Left colon (tissue), 2 donors: ENCODE data around the gene RPL31. TPM values are rescaled to one million over a fixed set of nuclear protein-coding genes. Genes with fewer than 3 reads are reported as not detected.
A peak's percentile ranks its signal among the peaks of the same experiment; 100 is the strongest.

Source experiments
- ATAC-seq: fragments of 200-7000 bp; cut with Tn5 transposase; one replicate; pipeline ENCODE4 v1.9.1; 2020; ENCODE audit warnings: mild to moderate bottlenecking, moderate library complexity
- DNase-seq, 2 donors: peaks; one replicate each; pipeline ENCODE4 v3.0.0-alpha.2; 2020
- intact Hi-C, 2 donors: fragments of 100-400 bp; cut with DNase I in 1 of 2; cut with micrococcal nuclease in 1 of 2; formaldehyde crosslinking; loops; one replicate each; pipeline versions ENCODE4 v1.11.2 to v1.14.0; 2022; cut with DNase I, micrococcal nuclease
- total RNA-seq, 2 donors: library from RNA; stranded (reverse); fragmentation: NEBNext Ultra II Directional; extraction: Animal tissue kit (Norgen Biotek cat#: 25700); gene quantifications; one replicate each; pipeline ENCODE4 v1.2.1, GENCODE V29; 2021
- donor health status: DM: no; HTN: no; CAD: no.
- donor health status: DM: yes; HTN: yes; CAD: no.

Gene RPL31
- total RNA-seq, 2 donors from 2014 or later, result 1,084 to 1,104 TPM

GRCh38 chr2:100971221-100971620, 30.9 kb upstream of the RPL31 start:
- DNase-seq (no peak), ATAC-seq (no peak)
- intact Hi-C loops, result no loop called here

- ATAC-seq (no peak), DNase-seq (no peak)
- intact Hi-C loops, result no loop called here
These were observed 29.6 kb upstream of the RPL31 start for GRCh38 chr2:100972452-100972851.

- DNase-seq (no peak), ATAC-seq (no peak)
- intact Hi-C loops, result no loop called here
These were observed 27.2 kb upstream of the RPL31 start for GRCh38 chr2:100974712-100975520.

- DNase-seq, result no peak
- intact Hi-C loops, result no loop called here
- ATAC-seq, result no peak
These were observed 26.6 kb upstream of the RPL31 start for GRCh38 chr2:100975521-100975785.

GRCh38 chr2:100976061-100976460, 26.0 kb upstream of the RPL31 start:
- DNase-seq (no peak), ATAC-seq (no peak)
- intact Hi-C loops, result no loop called here

- no peak for ATAC-seq
- intact Hi-C loops, result no loop called here
- no peak for DNase-seq
These were observed 25.3 kb upstream of the RPL31 start for GRCh38 chr2:100976645-100977391.

- intact Hi-C loops, result no loop called here
- no peak for DNase-seq
- ATAC-seq, result no peak
These were observed 24.6 kb upstream of the RPL31 start for GRCh38 chr2:100977511-100977910.

- DNase-seq, result no peak
- no peak for ATAC-seq
- intact Hi-C loops, result no loop called here
These were observed 23.4 kb upstream of the RPL31 start for GRCh38 chr2:100978582-100979191.

GRCh38 chr2:100980046-100980445, 22.0 kb upstream of the RPL31 start:
- ATAC-seq, result no peak
- intact Hi-C loops, result loop anchor here in 1 of 2 donors (10.0 kb wide), 1 partner anchor 365 kb away; no protein-coding TSS in a partner anchor
- DNase-seq, result no peak

GRCh38 chr2:100981011-100981410, 21.1 kb upstream of the RPL31 start:
- DNase-seq (no peak), ATAC-seq (no peak)
- intact Hi-C loops, result loop anchor here in 1 of 2 donors (10.0 kb wide), 1 partner anchor 366 kb away; no protein-coding TSS in a partner anchor

- intact Hi-C loops, result loop anchor here in 1 of 2 donors (10.0 kb wide), 1 partner anchor 368 kb away; no protein-coding TSS in a partner anchor
- ATAC-seq, result no peak
These were observed 19.6 kb upstream of the RPL31 start for GRCh38 chr2:100982431-100982861.

GRCh38 chr2:100983201-100983600, 18.9 kb upstream of the RPL31 start:
- DNase-seq (no peak), ATAC-seq (no peak)
- intact Hi-C loops, result loop anchor here in 1 of 2 donors (10.0 kb wide), 1 partner anchor 368 kb away; no protein-coding TSS in a partner anchor

More at GRCh38 chr2:100982431-100982861, 19.6 kb upstream of the RPL31 start:
- no peak for DNase-seq

GRCh38 chr2:100983684-100984310, 18.3 kb upstream of the RPL31 start:
- ATAC-seq (no peak), DNase-seq (no peak)
- intact Hi-C loops, result loop anchor here (2.0 to 10.0 kb wide), 2 partner anchors 253 to 369 kb away; no protein-coding TSS in a partner anchor

GRCh38 chr2:100984892-100985307, 17.2 kb upstream of the RPL31 start:
- peak; percentile 79 for ATAC-seq
- intact Hi-C loops, result loop anchor here (2.0 to 10.0 kb wide), 3 partner anchors 254 to 378 kb away; no protein-coding TSS in a partner anchor
- peak; percentile 58 to 76 for DNase-seq

- DNase-seq, result no peak
- intact Hi-C loops, result loop anchor here (5.0 to 10.0 kb wide), 2 partner anchors 371 to 379 kb away; no protein-coding TSS in a partner anchor
- no peak for ATAC-seq
These were observed 15.9 kb upstream of the RPL31 start for GRCh38 chr2:100986157-100986556.

- intact Hi-C loops, result loop anchor here (5.0 to 10.0 kb wide), 2 partner anchors 373 to 380 kb away; no protein-coding TSS in a partner anchor
- no peak for DNase-seq
- ATAC-seq, result no peak
These were observed 14.6 kb upstream of the RPL31 start for GRCh38 chr2:100987536-100987935.

GRCh38 chr2:100987974-100988373, 14.1 kb upstream of the RPL31 start:
- intact Hi-C loops, result loop anchor here (5.0 to 10.0 kb wide), 2 partner anchors 373 to 381 kb away; no protein-coding TSS in a partner anchor
- DNase-seq (no peak), ATAC-seq (no peak)

GRCh38 chr2:100988630-100989417, 13.3 kb upstream of the RPL31 start:
- DNase-seq, result no peak
- intact Hi-C loops, result loop anchor here (5.0 to 10.0 kb wide), 2 partner anchors 374 to 382 kb away; no protein-coding TSS in a partner anchor
- no peak for ATAC-seq
